ENCODE data around the gene SH3BP1.
A peak's percentile ranks its signal among the peaks of the same experiment; 100 is the strongest.

Gene SH3BP1

DNA sequence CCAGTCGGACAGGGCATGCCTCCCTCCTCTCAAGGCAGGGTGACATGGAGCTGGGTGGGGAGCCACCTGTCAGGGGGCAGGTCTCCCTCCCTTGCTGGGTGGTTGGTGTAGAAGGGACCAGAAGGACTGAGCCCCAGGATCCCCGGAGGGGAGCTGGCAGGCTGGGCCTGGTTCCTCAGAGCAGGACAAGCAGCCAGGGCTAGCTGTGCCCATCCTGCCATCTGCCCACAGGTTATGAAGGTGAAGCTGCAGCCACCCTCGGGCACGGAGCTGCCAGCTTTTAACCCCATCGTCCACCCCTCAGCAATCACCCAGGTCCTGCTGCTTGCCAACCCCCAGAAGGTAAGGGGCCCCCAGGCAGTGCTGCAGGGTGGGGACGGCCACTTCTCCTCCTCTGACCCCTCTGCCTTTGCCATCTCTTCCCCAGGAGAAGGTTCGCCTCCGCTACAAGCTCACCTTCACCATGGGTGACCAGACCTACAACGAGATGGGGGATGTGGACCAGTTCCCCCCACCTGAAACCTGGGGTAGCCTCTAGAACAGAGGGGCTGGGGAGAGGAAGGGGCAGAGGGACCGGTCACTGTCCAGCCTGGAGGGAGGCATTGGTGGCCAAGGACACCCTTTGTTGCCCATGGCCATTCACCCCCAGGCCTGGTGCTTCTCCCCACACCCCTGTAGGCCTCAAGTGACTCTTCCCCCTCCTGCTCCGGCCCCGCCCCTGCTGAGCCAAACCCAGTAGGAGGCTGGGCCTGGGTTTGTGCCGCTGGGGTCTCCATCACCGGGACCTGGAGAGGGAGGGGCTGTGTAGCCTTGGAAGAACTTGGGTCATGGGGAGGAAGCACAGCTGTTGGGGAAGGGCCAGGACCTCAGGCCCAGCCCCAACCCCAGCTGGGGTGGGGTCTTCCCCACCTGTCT, 7.0 kb upstream of the SH3BP1 start:
- Histone ChIP-seq H3K27ac (ENCODE audit: low read depth, low read length) (peak overlapping the region; percentile 80), H3K9ac (ENCODE audit: low read length in 5 of 5) (peak overlapping the region in 2 of 5 donors; percentile 48 to 56), H3K36me3 (ENCODE audit: control insufficient read depth in 5 of 5, insufficient read depth in 5 of 5, low read length in 5 of 5) (peaks cover 0 to 45% (median 41%) of the 10 kb centered on the region in 5 donors), H3K9me3 (ENCODE audit: control insufficient read depth in 5 of 5, low read length in 5 of 5) (no peaks in the 10 kb centered on the region), H3K27me3 (ENCODE audit: control insufficient read depth in 5 of 5, insufficient read depth in 4 of 5, low read length in 5 of 5) (no peaks in the 10 kb centered on the region), H3K4me1 (ENCODE audit: control insufficient read depth in 5 of 5, insufficient read depth in 5 of 5, low read length in 5 of 5) (peaks cover 10 to 65% (median 56%) of the 10 kb centered on the region in 5 donors), H3K4me3 (ENCODE audit: low read depth in 1 of 5, low read length in 5 of 5) (peak overlapping the region in 1 of 5 donors; percentile 2)

DNA sequence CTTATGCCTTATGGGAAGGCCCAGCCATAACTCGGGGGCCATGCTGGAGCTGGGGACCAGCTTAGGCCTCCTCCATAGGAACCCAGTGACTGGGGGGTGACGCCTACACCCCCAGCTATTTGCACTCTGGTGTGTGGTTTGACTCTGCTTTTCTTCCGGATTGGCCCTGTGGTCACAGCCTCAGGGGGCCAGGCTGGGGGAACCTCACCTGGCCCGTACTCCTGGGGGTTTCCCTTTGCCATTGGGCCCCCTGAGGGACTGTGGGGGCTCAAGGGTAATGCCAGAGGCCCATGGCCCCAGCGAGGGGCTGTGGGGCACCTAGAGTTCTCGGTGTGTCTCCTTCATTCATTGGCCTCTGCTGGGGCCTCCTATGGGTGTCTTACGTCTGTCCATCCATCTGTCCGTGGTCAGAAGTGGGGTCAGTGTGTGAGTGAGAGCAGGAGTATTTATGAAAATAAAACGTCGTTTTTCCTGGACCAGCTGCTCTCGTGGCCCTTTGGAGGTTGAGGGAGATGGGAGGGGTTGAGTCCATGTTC, 6.3 kb upstream of the SH3BP1 start:
- Histone ChIP-seq H3K36me3 (ENCODE audit: control insufficient read depth in 5 of 5, insufficient read depth in 5 of 5, low read length in 5 of 5) (peaks cover 0 to 41% (median 39%) of the 10 kb centered on the region in 5 donors), H3K4me3 (ENCODE audit: low read depth in 1 of 5, low read length in 5 of 5) (peak overlapping the region in 1 of 5 donors; percentile 6), H3K27me3 (ENCODE audit: control insufficient read depth in 5 of 5, insufficient read depth in 4 of 5, low read length in 5 of 5) (peaks cover 0 to under 1% (median 0%) of the 10 kb centered on the region in 5 donors), H3K9me3 (ENCODE audit: control insufficient read depth in 5 of 5, low read length in 5 of 5) (no peaks in the 10 kb centered on the region), H3K27ac (ENCODE audit: low read depth, low read length) (peak overlapping the region; percentile 80), H3K9ac (ENCODE audit: low read length in 5 of 5) (peak overlapping the region in 2 of 5 donors; percentile 48 to 56), H3K4me1 (ENCODE audit: control insufficient read depth in 5 of 5, insufficient read depth in 5 of 5, low read length in 5 of 5) (peaks cover 10 to 62% (median 50%) of the 10 kb centered on the region in 5 donors)

DNA sequence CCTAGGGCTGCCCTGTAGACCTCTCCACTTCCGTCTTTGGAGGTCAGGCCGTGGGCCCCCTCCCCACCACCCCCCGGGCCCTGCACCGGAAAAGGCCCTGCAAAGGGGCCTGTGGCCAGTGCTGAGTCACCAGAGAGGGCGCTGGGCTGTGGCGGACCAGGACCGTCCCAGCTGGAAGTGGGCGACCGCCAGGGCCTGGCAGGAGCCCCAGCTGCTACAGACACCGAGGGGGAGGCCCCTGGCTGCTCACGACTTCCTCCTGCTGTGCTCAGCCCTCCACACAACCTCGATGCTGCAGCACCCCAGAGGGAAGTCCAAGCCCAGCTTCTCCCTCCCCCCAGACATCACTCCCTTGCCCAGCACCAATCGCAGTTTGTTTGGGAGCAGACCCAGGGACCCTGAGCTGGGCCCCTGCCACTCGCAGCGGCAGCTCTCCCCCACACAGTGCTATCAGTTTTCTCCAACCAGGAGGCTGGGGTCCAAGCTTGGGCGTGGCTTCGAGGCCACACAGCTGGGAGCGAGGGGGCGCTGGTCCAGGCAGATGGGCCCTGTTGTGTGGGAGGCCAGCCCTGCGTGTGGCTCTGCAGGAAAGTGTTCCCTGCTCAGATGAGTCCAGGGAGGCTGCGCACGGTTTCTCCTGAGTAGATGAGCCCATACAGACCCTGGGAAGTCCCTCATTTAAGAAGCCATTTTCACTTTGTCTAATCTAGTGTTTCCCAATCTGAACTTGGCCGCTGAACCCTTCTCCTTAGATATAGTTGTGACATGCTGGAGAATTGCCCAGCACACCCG, 5.6 kb upstream of the SH3BP1 start:
- H3K9ac ChIP-seq (ENCODE audit: low read length in 5 of 5): peak overlapping the region in 3 of 5 donors; percentile 12 to 56 (median 54)
- peaks cover 0 to 36% (median 35%) of the 10 kb centered on the region in 5 donors for H3K36me3 ChIP-seq (ENCODE audit: control insufficient read depth in 5 of 5, insufficient read depth in 5 of 5, low read length in 5 of 5)
- no peaks in the 10 kb centered on the region for H3K9me3 ChIP-seq (ENCODE audit: control insufficient read depth in 5 of 5, low read length in 5 of 5)
- H3K27me3 ChIP-seq (ENCODE audit: control insufficient read depth in 5 of 5, insufficient read depth in 4 of 5, low read length in 5 of 5): peaks cover 0 to 6% (median 0%) of the 10 kb centered on the region in 5 donors
- peak overlapping the region; percentile 80 for H3K27ac ChIP-seq (ENCODE audit: low read depth, low read length)
- peaks cover 10 to 64% (median 57%) of the 10 kb centered on the region in 5 donors for H3K4me1 ChIP-seq (ENCODE audit: control insufficient read depth in 5 of 5, insufficient read depth in 5 of 5, low read length in 5 of 5)
- peak overlapping the region; percentile 1 to 51 (median 28) for H3K4me3 ChIP-seq (ENCODE audit: low read depth in 1 of 5, low read length in 5 of 5)

DNA sequence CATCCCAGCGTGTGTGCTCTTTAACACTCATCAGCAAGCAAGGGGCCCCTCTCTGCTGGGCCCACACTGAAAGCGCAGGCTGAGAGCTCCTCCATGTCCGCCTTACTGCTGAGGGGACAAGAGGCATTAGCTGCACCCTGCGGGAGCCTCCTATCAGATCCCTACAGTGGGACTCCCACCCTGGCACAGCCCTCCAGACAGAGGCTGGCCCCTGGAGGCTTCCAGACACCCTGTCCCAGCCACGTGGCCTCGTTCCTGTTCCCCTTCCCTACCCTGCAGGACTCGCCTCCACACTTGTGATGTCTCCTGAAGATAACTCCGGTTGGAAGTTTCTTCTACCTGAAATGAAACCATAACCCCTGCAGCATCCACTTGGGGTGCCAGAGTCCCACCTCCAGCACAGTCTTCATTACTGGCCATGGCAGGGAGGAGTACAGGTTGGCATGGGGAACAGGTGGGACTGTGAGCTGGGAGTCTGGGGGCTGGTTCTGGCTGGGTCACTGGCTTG, 5.0 kb upstream of the SH3BP1 start:
- no peaks in the 10 kb centered on the region for H3K9me3 ChIP-seq (ENCODE audit: control insufficient read depth in 5 of 5, low read length in 5 of 5)
- H3K9ac ChIP-seq (ENCODE audit: low read length in 5 of 5): peak overlapping the region in 3 of 5 donors; percentile 12 to 56 (median 54)
- H3K27ac ChIP-seq (ENCODE audit: low read depth, low read length): peak overlapping the region; percentile 80
- H3K36me3 ChIP-seq (ENCODE audit: control insufficient read depth in 5 of 5, insufficient read depth in 5 of 5, low read length in 5 of 5): peaks cover 0 to 29% (median 28%) of the 10 kb centered on the region in 5 donors
- peak overlapping the region; percentile 1 to 51 (median 28) for H3K4me3 ChIP-seq (ENCODE audit: low read depth in 1 of 5, low read length in 5 of 5)
- H3K27me3 ChIP-seq (ENCODE audit: control insufficient read depth in 5 of 5, insufficient read depth in 4 of 5, low read length in 5 of 5): peaks cover 0 to 11% (median 0%) of the 10 kb centered on the region in 5 donors
- H3K4me1 ChIP-seq (ENCODE audit: control insufficient read depth in 5 of 5, insufficient read depth in 5 of 5, low read length in 5 of 5): peaks cover 10 to 69% (median 61%) of the 10 kb centered on the region in 5 donors

DNA sequence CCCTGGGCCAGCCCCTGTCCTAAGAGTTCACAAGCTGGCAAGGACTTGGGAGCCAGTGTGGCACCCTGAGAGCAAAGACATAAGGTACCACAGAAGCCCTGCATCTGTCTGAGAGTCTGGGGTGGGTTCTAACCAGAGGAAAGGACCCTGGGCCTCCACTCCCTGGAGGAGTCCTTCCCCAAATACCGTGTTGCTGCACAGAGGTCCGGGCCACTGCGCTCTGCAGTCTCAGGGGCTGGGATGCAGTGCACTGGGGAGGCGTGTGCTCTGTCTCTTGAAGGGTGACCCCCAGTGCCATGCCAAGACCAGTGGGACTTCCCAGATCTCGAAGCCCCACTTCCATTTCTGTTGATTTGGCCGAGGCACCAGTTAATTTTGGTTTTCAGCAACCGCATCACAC, 4.3 kb upstream of the SH3BP1 start:
- Histone ChIP-seq H3K36me3 (ENCODE audit: control insufficient read depth in 5 of 5, insufficient read depth in 5 of 5, low read length in 5 of 5) (peaks cover 0 to 23% (median 22%) of the 10 kb centered on the region in 5 donors), H3K4me1 (ENCODE audit: control insufficient read depth in 5 of 5, insufficient read depth in 5 of 5, low read length in 5 of 5) (peaks cover 10 to 72% (median 64%) of the 10 kb centered on the region in 5 donors), H3K9me3 (ENCODE audit: control insufficient read depth in 5 of 5, low read length in 5 of 5) (no peaks in the 10 kb centered on the region), H3K27me3 (ENCODE audit: control insufficient read depth in 5 of 5, insufficient read depth in 4 of 5, low read length in 5 of 5) (peaks cover 0 to 14% (median 0%) of the 10 kb centered on the region in 5 donors), H3K4me3 (ENCODE audit: low read depth in 1 of 5, low read length in 5 of 5) (no peak overlapping the region), H3K9ac (ENCODE audit: low read length in 5 of 5) (peak overlapping the region in 1 of 5 donors; percentile 16), H3K27ac (ENCODE audit: low read depth, low read length) (no peak overlapping the region)

DNA sequence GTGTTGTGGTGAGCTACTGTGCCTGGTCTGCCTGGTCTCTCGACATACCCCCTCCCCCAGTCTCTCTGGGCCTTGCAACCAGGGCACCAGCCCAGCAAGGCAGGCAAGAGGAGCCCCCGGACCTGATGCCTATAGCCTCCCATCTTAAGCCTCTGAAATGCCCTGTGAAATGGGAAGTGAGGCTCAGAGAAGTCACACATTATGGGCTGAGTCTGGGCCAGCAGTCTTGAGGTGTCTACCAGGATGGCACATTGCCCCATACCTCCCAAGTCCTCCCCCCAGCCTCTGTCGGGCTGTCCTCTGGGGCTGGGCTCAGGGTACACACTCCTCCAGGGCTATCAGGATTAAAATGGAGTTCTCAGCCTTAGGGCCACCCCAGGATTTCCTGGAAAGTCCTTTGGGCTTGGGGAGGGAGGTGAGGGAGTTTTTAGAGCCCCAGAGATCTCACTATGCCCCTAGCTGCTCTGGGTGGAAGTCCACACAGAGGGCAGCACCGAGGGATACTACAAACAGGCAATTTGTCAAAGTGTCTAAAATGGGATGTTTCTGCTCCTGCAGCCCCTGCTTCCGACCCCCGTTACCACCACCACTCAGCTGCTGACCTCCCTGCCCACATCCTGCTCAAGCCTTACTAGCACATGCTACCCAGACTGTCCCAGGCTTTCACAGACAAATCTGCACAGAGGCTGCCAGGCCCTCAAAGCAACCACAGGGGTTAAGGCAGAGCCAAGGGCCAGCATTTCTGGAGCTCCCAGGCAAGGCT, 3.1 kb upstream of the SH3BP1 start:
- peaks cover 0 to 13% (median 10%) of the 10 kb centered on the region in 5 donors for H3K36me3 ChIP-seq (ENCODE audit: control insufficient read depth in 5 of 5, insufficient read depth in 5 of 5, low read length in 5 of 5)
- no peak overlapping the region for H3K27ac ChIP-seq (ENCODE audit: low read depth, low read length)
- no peak overlapping the region for H3K9ac ChIP-seq (ENCODE audit: low read length in 5 of 5)
- no peak overlapping the region for H3K4me3 ChIP-seq (ENCODE audit: low read depth in 1 of 5, low read length in 5 of 5)
- peaks cover 0 to 19% (median 0%) of the 10 kb centered on the region in 5 donors for H3K27me3 ChIP-seq (ENCODE audit: control insufficient read depth in 5 of 5, insufficient read depth in 4 of 5, low read length in 5 of 5)
- no peaks in the 10 kb centered on the region for H3K9me3 ChIP-seq (ENCODE audit: control insufficient read depth in 5 of 5, low read length in 5 of 5)
- H3K4me1 ChIP-seq (ENCODE audit: control insufficient read depth in 5 of 5, insufficient read depth in 5 of 5, low read length in 5 of 5): peaks cover 10 to 80% (median 67%) of the 10 kb centered on the region in 5 donors

DNA sequence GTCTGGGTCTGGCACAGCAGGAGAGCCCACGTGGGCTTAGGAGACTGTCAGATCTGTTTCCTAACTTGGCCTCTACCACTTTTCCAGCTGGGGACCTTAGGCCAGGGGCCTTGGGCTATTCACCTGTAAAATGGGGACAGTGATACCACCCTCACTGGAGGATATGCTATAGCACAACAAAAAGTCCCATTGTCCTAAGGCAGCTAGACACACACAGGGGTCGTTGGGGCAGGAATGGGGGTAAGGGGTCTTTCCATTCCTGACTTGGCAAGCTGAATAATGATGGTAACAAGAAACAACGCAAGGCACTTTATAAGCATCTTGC, 2.6 kb upstream of the SH3BP1 start:
- H3K9me3 ChIP-seq (ENCODE audit: control insufficient read depth in 5 of 5, low read length in 5 of 5): no peaks in the 10 kb centered on the region
- peaks cover 10 to 78% (median 66%) of the 10 kb centered on the region in 5 donors for H3K4me1 ChIP-seq (ENCODE audit: control insufficient read depth in 5 of 5, insufficient read depth in 5 of 5, low read length in 5 of 5)
- no peak overlapping the region for H3K27ac ChIP-seq (ENCODE audit: low read depth, low read length)

DNA sequence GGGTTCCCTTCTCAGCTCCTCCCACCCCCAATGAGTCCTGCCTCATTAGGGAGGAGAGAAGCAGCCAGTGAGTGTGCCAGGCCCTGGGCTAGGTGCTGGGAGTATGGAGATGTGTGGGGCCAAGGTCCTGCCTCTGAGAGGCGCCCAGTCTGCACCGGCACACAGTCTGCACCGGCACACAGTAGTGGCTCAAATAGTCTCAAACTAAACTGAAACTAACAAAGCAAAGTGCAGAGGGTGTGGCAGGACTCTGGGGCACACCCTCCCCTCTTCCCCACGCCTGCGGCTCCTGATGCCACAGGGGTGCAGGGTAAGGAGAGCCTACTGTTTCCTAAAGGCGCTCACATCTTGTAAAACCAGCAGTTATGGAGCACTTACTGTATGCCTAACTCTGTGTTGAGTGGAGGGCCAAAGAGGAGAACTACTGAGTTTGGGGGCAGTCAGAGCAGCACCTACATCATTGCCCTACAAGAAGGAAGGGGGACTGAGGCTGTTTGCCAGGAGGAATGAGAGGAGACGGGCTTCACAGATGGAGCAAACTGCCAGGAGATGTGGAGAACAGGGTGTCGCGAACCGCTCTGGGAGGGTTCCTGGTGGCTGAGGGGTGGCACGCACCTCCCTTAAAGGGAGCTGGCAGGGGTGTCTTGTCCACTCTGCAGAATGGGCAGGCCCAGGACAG, 939 bp upstream of the SH3BP1 start:
- Histone ChIP-seq H3K4me3 (ENCODE audit: low read depth in 1 of 5, low read length in 5 of 5) (peak overlapping the region in 4 of 5 donors; percentile 3 to 63 (median 56)), H3K9me3 (ENCODE audit: control insufficient read depth in 5 of 5, low read length in 5 of 5) (no peaks in the 10 kb centered on the region), H3K27me3 (ENCODE audit: control insufficient read depth in 5 of 5, insufficient read depth in 4 of 5, low read length in 5 of 5) (peaks cover 0 to 22% (median 0%) of the 10 kb centered on the region in 5 donors), H3K27ac (ENCODE audit: low read depth, low read length) (no peak overlapping the region), H3K4me1 (ENCODE audit: control insufficient read depth in 5 of 5, insufficient read depth in 5 of 5, low read length in 5 of 5) (peaks cover 10 to 71% (median 56%) of the 10 kb centered on the region in 5 donors), H3K9ac (ENCODE audit: low read length in 5 of 5) (peak overlapping the region in 1 of 5 donors; percentile 48), H3K36me3 (ENCODE audit: control insufficient read depth in 5 of 5, insufficient read depth in 5 of 5, low read length in 5 of 5) (peaks cover 0 to 4% (median 0%) of the 10 kb centered on the region in 5 donors)

More for the DNA sequence above, 2.6 kb upstream of the SH3BP1 start:
- Histone ChIP-seq H3K36me3 (ENCODE audit: control insufficient read depth in 5 of 5, insufficient read depth in 5 of 5, low read length in 5 of 5) (peaks cover 0 to 7% (median 4%) of the 10 kb centered on the region in 5 donors), H3K9ac (ENCODE audit: low read length in 5 of 5) (no peak overlapping the region), H3K4me3 (ENCODE audit: low read depth in 1 of 5, low read length in 5 of 5) (no peak overlapping the region), H3K27me3 (ENCODE audit: control insufficient read depth in 5 of 5, insufficient read depth in 4 of 5, low read length in 5 of 5) (peaks cover 0 to 22% (median 0%) of the 10 kb centered on the region in 5 donors)

All from subcutaneous abdominal adipose tissue (tissue), 5 donors.